Activated T-cell treated with anti-CD3 and anti-CD28 coated beads, Interleukin-2, amount 50 U/mL, for 48 hours (primary cell): ENCODE measurements around the gene NRL.

Experiments
- DNase-seq, 2 experiments: peaks; one replicate each; pipeline ENCODE4 v3.0.0-alpha.2; 2020

NRL gene

GRCh38 chr14:24114532-24115421, at the start of gene NRL, which contains the start of gene DCAF11:
TSS of gene NRL (minus strand) at chr14:24114949. CDS start at chr14:24082848, 32,101 bp downstream.
TSS of gene DCAF11 (plus strand) at chr14:24114777. CDS start at chr14:24115595, 818 bp downstream.
- DNase-seq = peak; percentile 98 to 99

- peak in 1 of 2 experiments; percentile 50 for DNase-seq
Observed at GRCh38 chr14:24162093-24162492, 47.3 kb upstream of the NRL start.

GRCh38 chr14:24160850-24161804, 46.4 kb upstream of the NRL start, which contains the start of gene IRF9:
TSS of gene IRF9 (plus strand) at chr14:24161265. CDS start at chr14:24162145, 880 bp downstream.
- DNase-seq = peak; percentile 100

DNA sequence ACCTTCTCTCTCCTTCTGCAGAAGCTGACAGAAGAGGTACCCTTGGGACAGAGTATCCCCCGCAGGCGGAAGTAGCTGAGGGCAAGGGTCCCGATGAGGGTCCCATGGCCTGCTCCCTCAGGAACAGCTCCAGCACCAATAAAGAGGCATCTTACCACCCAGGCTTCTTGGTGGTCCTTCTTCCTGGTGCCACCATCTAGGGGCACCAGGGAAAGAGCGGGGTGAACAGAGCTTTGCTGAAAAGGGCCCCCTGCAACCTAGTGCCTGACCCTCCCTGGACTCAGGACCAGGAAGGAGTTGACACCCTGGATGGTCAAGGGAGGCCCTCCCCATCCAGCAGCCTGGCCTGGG, 45.7 kb upstream of the NRL start:
- no peak for DNase-seq

DNA sequence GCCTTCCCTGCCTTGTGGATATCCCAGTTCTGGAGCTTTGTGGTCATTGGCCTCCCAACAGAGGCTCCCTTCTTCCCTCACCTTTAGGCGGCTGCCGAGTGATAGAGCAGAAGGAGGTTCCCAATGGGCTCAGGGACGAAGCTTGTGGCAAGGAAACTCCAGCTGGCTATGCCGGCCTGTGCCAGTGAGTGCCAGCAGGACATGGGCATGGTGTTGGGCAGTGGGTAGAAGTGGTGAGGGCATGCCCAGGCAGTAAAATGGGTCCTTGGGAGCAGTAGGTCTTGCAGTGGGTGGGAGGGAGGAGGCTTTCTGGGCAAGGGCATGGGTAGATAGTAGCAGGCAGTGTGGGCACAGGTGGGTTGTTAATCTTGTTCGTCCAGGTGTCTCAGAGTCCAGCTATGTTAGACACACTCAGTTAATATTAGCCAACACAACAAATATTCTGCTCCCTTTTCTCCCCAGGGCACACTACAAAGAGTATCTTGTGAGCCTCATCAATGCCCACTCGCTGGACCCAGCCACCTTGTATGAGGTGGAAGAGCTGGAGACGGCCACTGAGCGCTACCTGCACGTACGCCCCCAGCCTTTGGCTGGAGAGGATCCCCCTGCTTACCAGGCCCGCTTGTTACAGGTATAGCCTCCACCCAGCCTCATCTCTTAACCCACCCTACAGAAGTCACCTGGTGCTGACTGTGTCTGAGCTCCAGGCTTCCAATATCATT, 45.2 kb upstream of the NRL start:
- no peak for DNase-seq

DNA sequence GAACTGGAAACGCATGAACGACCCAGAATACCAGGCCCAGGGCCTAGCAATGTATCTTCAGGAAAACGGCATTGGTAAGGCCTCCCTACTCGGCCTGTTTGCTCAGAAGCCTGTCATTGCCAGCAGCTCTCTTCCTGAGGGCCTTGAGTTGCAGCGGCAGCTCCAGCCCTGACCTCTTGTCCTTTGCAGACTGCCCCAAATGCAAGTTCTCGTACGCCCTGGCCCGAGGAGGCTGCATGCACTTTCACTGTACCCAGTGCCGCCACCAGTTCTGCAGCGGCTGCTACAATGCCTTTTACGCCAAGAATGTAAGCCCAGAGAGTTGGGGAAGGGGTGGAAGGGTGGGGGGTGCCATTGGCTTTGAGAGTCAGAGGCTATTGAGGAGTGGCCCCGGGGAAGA, 42.6 kb upstream of the NRL start:
- no peak for DNase-seq

DNA sequence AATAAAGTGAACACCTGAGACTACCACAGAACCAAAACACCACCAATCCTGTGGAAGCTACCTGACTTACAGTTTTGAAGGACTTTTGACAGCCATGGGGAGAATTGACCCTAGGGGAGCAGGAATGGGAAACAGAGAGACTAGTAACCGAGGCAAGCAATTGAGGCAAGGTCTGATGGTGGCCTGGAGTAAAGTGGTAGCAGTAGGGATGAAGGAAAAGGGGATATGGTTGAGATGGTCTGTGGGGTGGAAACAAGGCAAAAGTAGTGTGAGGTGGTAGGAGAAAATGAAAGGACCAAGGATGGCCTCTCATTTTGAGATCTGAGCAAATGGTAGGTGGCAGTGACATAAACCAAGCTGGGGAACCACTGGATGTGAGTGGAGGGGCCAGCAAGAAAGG, 42.1 kb upstream of the NRL start:
- no peak for DNase-seq

DNA sequence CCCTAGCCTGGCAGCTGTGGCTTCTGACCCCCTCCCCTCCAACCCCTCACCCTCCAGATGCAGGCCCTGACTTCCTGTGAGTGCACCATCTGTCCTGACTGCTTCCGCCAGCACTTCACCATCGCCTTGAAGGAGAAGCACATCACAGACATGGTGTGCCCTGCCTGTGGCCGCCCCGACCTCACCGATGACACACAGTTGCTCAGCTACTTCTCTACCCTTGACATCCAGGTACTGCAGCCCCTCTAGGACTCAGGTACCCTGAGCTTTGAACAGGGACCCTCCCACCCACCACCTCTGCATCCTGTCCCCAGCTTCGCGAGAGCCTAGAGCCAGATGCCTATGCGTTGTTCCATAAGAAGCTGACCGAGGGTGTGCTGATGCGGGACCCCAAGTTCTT, 40.4 kb upstream of the NRL start:
- no peak for DNase-seq

- no peak for DNase-seq
Observed at GRCh38 chr14:24151404-24152080, 36.8 kb upstream of the NRL start.

DNA sequence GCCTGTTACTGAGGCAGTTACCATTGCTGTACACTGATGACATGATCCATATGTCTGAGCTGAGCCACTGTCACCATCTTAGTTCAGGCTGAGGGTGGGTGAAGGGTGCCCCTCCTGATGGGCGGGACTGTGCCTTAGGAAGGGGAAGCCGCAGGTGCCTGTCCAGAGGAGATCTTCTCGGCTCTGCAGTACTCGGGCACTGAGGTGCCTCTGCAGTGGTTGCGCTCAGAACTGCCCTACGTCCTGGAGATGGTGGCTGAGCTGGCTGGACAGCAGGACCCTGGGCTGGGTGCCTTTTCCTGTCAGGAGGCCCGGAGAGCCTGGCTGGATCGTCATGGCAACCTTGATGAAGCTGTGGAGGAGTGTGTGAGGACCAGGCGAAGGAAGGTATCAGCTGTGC, 36.2 kb upstream of the NRL start:
- DNase-seq = no peak

DNA sequence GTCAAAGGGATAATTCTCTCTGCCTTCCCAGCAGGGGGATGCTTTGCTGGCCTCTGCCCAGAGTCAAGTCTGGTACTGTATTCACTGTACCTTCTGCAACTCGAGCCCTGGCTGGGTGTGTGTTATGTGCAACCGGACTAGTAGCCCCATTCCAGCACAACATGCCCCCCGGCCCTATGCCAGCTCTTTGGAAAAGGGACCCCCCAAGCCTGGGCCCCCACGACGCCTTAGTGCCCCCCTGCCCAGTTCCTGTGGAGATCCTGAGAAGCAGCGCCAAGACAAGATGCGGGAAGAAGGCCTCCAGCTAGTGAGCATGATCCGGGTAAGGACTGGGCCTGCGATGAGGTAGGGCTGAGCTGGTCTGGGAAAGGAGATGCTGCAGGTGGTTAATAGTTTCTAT, 35.8 kb upstream of the NRL start:
- no peak for DNase-seq

GRCh38 chr14:24150061-24150460, 35.3 kb upstream of the NRL start:
- DNase-seq = no peak

- no peak for DNase-seq
Observed at GRCh38 chr14:24149302-24149969, 34.7 kb upstream of the NRL start.

DNA sequence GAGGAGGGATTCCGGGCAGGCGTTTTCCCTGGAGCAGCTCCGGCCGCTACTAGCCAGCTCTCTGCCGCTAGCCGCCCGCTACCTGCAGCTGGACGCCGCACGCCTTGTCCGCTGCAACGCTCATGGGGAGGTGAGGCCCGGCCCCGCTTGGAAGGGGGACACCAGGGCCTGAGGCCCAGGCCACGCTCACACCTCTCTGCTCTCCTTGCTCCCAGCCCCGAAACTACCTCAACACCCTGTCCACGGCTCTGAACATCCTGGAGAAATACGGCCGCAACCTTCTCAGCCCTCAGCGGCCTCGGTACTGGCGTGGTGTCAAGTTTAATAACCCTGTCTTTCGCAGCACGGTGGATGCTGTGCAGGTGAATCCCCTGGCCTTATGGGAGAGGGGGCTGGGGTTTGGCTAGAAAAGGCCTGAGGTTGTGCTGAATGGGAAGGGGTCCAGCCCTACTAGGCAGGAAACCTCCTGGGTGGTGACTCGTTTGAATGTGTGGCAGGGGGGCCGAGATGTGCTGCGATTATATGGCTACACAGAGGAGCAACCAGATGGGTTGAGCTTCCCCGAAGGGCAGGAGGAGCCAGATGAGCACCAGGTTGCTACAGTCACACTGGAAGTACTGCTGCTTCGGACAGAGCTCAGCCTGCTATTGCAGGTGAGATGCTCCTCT, 33.1 kb upstream of the NRL start:
- DNase-seq = no peak

GRCh38 chr14:24146978-24147760, 32.4 kb upstream of the NRL start, which contains the start of gene RNF31:
TSS of gene RNF31 (plus strand) at chr14:24147498. CDS start at chr14:24147699, 201 bp downstream.
- peak; percentile 97 to 98 for DNase-seq

GRCh38 chr14:24146453-24146977, 31.8 kb upstream of the NRL start, which contains the start of gene PSME2:
TSS of gene PSME2 (minus strand) at chr14:24146610. CDS start at chr14:24146581, 29 bp downstream.
- peak; percentile 94 to 95 for DNase-seq

DNA sequence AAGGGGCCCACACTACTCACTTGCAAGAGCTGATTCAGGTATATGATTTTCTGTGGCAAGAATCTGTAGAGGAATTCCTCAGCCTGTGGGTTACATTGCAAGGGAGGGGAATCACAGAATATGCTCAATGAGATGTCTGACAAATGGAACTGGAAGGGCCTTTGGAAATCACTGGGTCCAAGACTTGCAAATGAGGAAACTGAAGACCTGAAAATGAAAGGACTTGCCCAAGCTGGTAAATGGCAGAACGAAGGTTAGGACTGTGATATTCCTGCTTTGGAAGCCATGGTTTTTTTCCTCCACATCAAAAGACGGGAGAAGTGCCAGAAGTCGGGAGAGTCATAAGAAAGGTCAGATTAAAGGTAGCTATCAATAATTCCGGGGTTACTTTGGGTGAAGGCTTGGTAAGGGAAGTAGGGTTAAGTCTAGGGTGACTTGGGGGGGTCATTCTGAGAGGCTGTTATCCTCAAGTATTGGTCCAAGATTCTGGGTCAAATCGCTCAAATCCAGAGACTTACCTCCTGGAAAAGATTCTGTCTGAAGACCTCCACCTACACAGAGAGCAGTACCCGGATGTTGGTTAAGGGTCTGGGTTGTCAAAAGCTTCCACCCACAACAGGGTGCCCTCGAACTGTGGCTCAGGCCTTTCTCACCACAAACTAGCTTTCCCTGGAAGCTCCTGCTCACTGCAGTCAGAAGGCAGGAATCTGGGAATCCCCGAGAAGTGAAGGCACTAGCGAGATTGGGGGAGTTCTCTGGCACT, 31.1 kb upstream of the NRL start:
- DNase-seq = no peak

DNA sequence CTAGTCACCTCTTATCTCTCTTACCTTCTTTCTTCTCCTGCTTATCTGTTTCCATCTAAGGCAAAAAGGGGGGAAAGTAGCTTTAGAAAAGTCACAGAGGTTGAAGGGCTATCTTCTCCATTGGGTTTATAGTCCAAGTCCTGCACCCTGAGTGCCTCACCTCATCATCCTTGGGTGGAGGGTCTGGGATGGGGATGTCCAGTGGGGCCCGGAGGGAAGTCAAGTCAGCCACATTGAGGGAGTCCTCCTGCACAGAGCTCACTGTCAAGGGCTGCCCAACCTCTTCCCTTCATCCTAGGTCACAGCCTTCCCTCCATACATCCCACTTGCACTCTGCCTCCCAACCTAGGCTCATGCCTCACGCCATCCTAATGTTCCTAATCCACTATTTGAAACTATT, 30.5 kb upstream of the NRL start:
- DNase-seq = no peak

- no peak for DNase-seq
Observed at GRCh38 chr14:24144451-24144850, 29.7 kb upstream of the NRL start.
